K562 (cell line): ENCODE results near the gene MPIG6B. TPM values are rescaled to one million over a fixed set of nuclear protein-coding genes. Genes with fewer than 3 reads are reported as not detected.

ENCODE experiments used
- ATAC-seq: fragments of 200-7000 bp; cut with Tn5 transposase; 3 replicates; pipeline ENCODE4 v1.9.1; 2020; ENCODE audit warnings: moderate library complexity
- BruUV-seq: library from RNA; stranded (reverse); fragments of 400-500 nt; replicated peaks from 2 replicates; lab custom pipeline; 2021; lab: Mats Ljungman, UMichigan
- CTCF ChIA-PET: fragments of 300-600 bp; formaldehyde crosslinking; extraction: SDS; loops from one replicate; lab custom pipeline; 2021; ENCODE audit warnings: low intra/inter-chr PET ratio; lab: Yijun Ruan, JAX
- POLR2A ChIA-PET: fragments of 300-600, 350-650 bp; sonication (Branson Sonifier 250); formaldehyde crosslinking; extraction: SDS; loops from one replicate; lab custom pipeline; 2021; ENCODE audit warnings: antibody characterized with exemption, inconsistent platforms; lab: Yijun Ruan, JAX
- DNase-seq, 4 experiments: peaks; one replicate each; pipeline versions ENCODE4 v3.0.0 to v3.0.0-alpha.2; 2011 to 2018; ENCODE audit warnings: low spot score in 3 of 4, mixed read lengths in 3 of 4; ENCODE audit errors: extremely low read depth in 1 of 4
- FAIRE-seq: peaks from 2 replicates; lab custom pipeline; 2011; peaks lifted over from hg19 to GRCh38; lab: Jason Lieb, UNC
- H2AFZ ChIP-seq: 2 replicates; pipeline ENCODE4 v1.6.0; 2011; ENCODE audit warnings: low read depth, low read length, control low read depth, inconsistent platforms
- H3K27ac ChIP-seq: fragments of 200-600 bp; 3 replicates; pipeline ENCODE4 v1.8.0; 2011; ENCODE audit warnings: low read depth, mild to moderate bottlenecking, control low read depth, inconsistent platforms, low read length, moderate library complexity, mixed read lengths; ENCODE audit errors: extremely low read depth
- H3K27me3 ChIP-seq, 2 experiments: fragments of 300-600 bp in 1 of 2; 2 replicates in 1 of 2; 3 replicates in 1 of 2; pipeline versions ENCODE4 v1.6.0 to v1.8.0; 2011; ENCODE audit warnings: inconsistent platforms in 2 of 2, low read length in 2 of 2, mild to moderate bottlenecking in 1 of 2, mixed read lengths in 1 of 2, moderate library complexity in 1 of 2; ENCODE audit not compliant: control insufficient read depth in 2 of 2, insufficient read depth in 2 of 2
- H3K36me3 ChIP-seq: fragments of 300-600 bp; 3 replicates; pipeline ENCODE4 v1.8.0; 2011; ENCODE audit warnings: mild to moderate bottlenecking, low read length, inconsistent platforms; ENCODE audit not compliant: control insufficient read depth, insufficient read depth
- H3K4me1 ChIP-seq, 2 experiments: fragments of 200-600 bp in 1 of 2; replicated peaks in 1 of 2; 2 replicates in 1 of 2; 3 replicates in 1 of 2; pipeline versions ENCODE4 v1.5.1 to v1.8.0; 2011; ENCODE audit warnings: inconsistent platforms in 2 of 2, low read length in 2 of 2, mild to moderate bottlenecking in 1 of 2, mixed read lengths in 1 of 2, moderate library complexity in 1 of 2; ENCODE audit not compliant: control insufficient read depth in 2 of 2, insufficient read depth in 2 of 2
- H3K4me2 ChIP-seq: 2 replicates; pipeline ENCODE4 v1.6.1; 2011; ENCODE audit warnings: low read length, control low read depth, inconsistent platforms, mixed read lengths; ENCODE audit not compliant: insufficient read depth
- H3K4me3 ChIP-seq: fragments of 200-600 bp; sonication (generic), shearing (Covaris generic); 2 replicates; pipeline ENCODE4 v1.5.1; 2016; ENCODE audit warnings: control low read depth, inconsistent platforms
- H3K79me2 ChIP-seq: fragments of 200-600 bp; 3 replicates; pipeline ENCODE4 v1.8.0; 2011; ENCODE audit warnings: low read length, inconsistent platforms; ENCODE audit not compliant: control insufficient read depth, insufficient read depth
- H3K9ac ChIP-seq, 2 experiments: 2 replicates each; pipeline versions ENCODE4 v1.6.0 to v1.6.1; 2011; ENCODE audit warnings: low read depth in 2 of 2, low read length in 2 of 2, control low read depth in 1 of 2, inconsistent platforms in 1 of 2, mild to moderate bottlenecking in 1 of 2, mixed read lengths in 1 of 2; ENCODE audit not compliant: insufficient read depth in 1 of 2
- H3K9me1 ChIP-seq: one replicate; pipeline ENCODE4 v1.6.0; 2011; ENCODE audit warnings: inconsistent platforms, mild to moderate bottlenecking, low read length, moderate library complexity; ENCODE audit not compliant: control insufficient read depth, insufficient read depth
- H3K9me3 ChIP-seq: replicated peaks from 2 replicates; pipeline ENCODE4 v1.5.1; 2011; ENCODE audit warnings: low read depth, low read length, inconsistent platforms; ENCODE audit not compliant: control insufficient read depth, insufficient read depth
- H4K20me1 ChIP-seq: replicated peaks from 2 replicates; pipeline ENCODE4 v1.6.1; 2011; ENCODE audit warnings: low read length, inconsistent platforms, mixed read lengths; ENCODE audit not compliant: control insufficient read depth, insufficient read depth
- ETV5 ChIP-seq: sonication (generic); formaldehyde crosslinking; IDR thresholded peaks from 2 replicates; pipeline ENCODE4 v1.4.0; 2020; ENCODE audit warnings: low read depth, mild to moderate bottlenecking, missing genetic modification reagents
- EZH2 ChIP-seq: IDR thresholded peaks from 2 replicates; pipeline ENCODE4 v1.6.1; 2012; ENCODE audit warnings: low read depth, mild to moderate bottlenecking, inconsistent platforms, low read length, borderline replicate concordance
- MCM5 ChIP-seq: fragments of 450-650 bp; IDR thresholded peaks from 2 replicates; pipeline ENCODE4 v1.6.1; 2016; ENCODE audit warnings: low read depth
- NR1H2 ChIP-seq: sonication (generic); formaldehyde crosslinking; IDR thresholded peaks from 2 replicates; pipeline ENCODE4 v1.4.0; 2020; ENCODE audit warnings: mild to moderate bottlenecking, missing genetic modification reagents
- OTX1 ChIP-seq: fragments of 450-650 bp; formaldehyde crosslinking; IDR thresholded peaks from 2 replicates; pipeline ENCODE4 v1.4.0; 2022; ENCODE audit warnings: mild to moderate bottlenecking
- PML ChIP-seq: IDR thresholded peaks from 2 replicates; pipeline ENCODE4 v1.6.1; 2012; ENCODE audit warnings: low read length, inconsistent platforms
- POLR2A ChIP-seq: fragments of 450-650 bp; conservative IDR thresholded peaks from 2 replicates; pipeline ENCODE4 v1.6.1; 2016
- RB1 ChIP-seq: fragments of 450-650 bp; IDR thresholded peaks from 2 replicates; pipeline ENCODE4 v1.6.1; 2017; ENCODE audit warnings: low read depth, mild to moderate bottlenecking
- ZNF174 ChIP-seq: fragments of 250-450 bp; sonication (Bioruptor Pico); IDR thresholded peaks from 2 replicates; pipeline ENCODE4 v1.4.0; 2020; ENCODE audit warnings: mild to moderate bottlenecking
- WGBS: fragments of 100-300 bp; shearing (Covaris generic); methylation state at CpG from one replicate; pipeline ENCODE4 v1.1.6; 2016; ENCODE audit warnings: low coverage, mixed read lengths; ENCODE audit not compliant: insufficient coverage; ENCODE audit errors: missing lambda C conversion rate; 5-methylcytosine and 5-hydroxymethylcytosine counted together
- in situ Hi-C: fragments of 300-500 bp; cut with MboI; formaldehyde crosslinking; loops from 4 replicates; pipeline ENCODE4 v1.15.0; 2018; ENCODE audit warnings: inconsistent platforms, mixed read lengths
- intact Hi-C: fragments of 100-400 bp; cut with micrococcal nuclease; formaldehyde crosslinking; loops from 2 replicates; pipeline ENCODE4 v1.14.2; 2022
- polyA plus RNA-seq, 8 experiments: library from polyadenylated mRNA; depleted of rRNA in 4 of 8; stranded (reverse) in 5 of 8; unstranded in 3 of 8; fragments of >200 nt; fragmentation: Nextera tagmentation in 2 of 8; fragmentation: Illumina TruSeq in 1 of 8; extraction: Ambion mirVana in 2 of 8; extraction: Trizol in 1 of 8; gene quantifications; 2 replicates each; pipeline versions ENCODE4 v1.2.1 to v1.2.3, GENCODE V29; 2011 to 2014; ENCODE audit warnings: inconsistent platforms in 1 of 8, missing spikeins in 1 of 8
- total RNA-seq, 7 experiments: library from RNA; depleted of rRNA in 6 of 7; stranded (reverse); fragments of >200 nt in 6 of 7; fragmentation: Illumina TruSeq in 2 of 7; extraction: Trizol in 2 of 7; gene quantifications; 2 replicates each; pipeline versions ENCODE4 v1.2.1 to v1.2.3, GENCODE V29; 2011 to 2021; ENCODE audit warnings: low replicate concordance in 1 of 7
- TF ChIP-seq, protein P1 (sequence below): sonication (generic); formaldehyde crosslinking; IDR thresholded peaks from 2 replicates; pipeline ENCODE4 v1.8.0; 2022; ENCODE audit warnings: mild to moderate bottlenecking, missing genetic modification reagents
- TF ChIP-seq, protein P2 (sequence below): fragments of 250-450 bp; sonication (Bioruptor Pico); IDR thresholded peaks from 2 replicates; pipeline ENCODE4 v1.8.0; 2022; ENCODE audit warnings: moderate library complexity, mild to moderate bottlenecking, inconsistent platforms
- TF ChIP-seq, protein P3 (sequence below): fragments of 450-650 bp; formaldehyde crosslinking; conservative IDR thresholded peaks from 2 replicates; pipeline ENCODE4 v1.4.0; 2022; ENCODE audit warnings: mild to moderate bottlenecking, missing genetic modification characterization

Gene MPIG6B
- total and polyA plus RNA-seq, 9 of the 15 experiments (the other 6 are each of a cell fraction or from before 2014, with no cell fraction given) = 0.11 to 1.2 (median 0.28) TPM; not detected in 1

DNA sequence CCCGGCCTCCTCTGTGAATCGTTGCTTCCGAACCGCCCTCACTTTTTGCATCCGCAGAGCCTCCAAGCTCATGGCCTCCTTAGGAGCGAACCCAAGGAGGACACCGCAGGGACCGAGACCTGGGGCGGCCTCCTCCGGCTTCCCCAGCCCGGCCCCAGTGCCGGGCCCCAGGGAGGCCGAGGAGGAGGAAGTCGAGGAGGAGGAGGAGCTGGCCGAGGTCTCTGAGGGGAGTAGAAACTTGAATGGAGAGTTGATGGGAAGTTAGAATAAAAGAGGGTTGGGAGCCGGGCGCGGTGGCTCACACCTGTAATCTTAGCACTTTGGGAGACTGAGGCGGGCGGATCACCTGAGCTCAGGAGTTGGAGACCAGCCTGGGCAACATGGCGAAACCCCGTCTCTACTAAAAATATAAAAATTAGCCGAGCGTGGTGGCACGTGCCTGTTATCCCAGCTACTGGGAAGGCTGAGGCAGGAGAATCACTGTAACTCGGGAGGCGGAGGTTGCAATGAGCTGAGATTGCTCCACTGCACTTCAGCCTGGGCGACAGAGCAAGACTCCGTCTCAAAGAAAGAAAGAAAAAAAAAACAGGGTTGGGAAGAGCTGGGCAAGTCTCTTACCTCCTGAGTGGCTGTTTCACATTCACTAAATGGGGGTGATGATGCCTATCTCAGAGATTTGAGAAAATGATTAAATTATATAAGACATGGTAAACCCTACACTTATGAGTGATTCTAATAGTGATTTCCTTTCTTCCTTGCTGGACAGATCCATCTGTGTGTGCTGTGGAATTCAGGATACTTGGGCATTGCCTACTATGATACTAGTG, 17.4 kb downstream of the MPIG6B start (continued):
- TF ChIP-seq, protein P1, sequence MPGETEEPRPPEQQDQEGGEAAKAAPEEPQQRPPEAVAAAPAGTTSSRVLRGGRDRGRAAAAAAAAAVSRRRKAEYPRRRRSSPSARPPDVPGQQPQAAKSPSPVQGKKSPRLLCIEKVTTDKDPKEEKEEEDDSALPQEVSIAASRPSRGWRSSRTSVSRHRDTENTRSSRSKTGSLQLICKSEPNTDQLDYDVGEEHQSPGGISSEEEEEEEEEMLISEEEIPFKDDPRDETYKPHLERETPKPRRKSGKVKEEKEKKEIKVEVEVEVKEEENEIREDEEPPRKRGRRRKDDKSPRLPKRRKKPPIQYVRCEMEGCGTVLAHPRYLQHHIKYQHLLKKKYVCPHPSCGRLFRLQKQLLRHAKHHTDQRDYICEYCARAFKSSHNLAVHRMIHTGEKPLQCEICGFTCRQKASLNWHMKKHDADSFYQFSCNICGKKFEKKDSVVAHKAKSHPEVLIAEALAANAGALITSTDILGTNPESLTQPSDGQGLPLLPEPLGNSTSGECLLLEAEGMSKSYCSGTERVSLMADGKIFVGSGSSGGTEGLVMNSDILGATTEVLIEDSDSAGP = 0 out of 2 replicates have a peak, but pooled peaks have one; percentile 15
- TF ChIP-seq POLR2A = peak; percentile 2; the same call in 1 of the 2 replicates

DNA sequence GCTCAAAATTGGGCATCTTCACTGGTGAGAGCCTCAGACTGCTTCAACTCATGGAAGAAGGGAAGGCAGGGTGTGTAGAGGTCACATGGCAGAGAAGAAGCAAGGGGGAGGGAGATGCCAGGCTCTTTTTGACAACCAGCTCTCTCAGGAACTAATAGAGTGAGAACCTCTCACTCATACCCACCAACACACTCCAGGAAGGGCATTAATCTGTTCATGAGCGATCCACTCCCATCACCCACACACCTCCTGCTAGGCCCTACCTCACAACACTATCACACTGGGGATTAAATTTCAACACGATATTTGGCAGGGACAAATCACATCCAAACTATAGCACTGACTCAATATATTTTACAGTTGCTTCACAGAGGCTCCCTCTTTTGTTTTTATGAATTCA, 18.6 kb downstream of the MPIG6B start:
- H3K27me3 ChIP-seq = no peaks in the 10 kb centered on the region
- no peaks in the 10 kb centered on the region for H4K20me1 ChIP-seq
- H3K9me1 ChIP-seq = no peaks in the 10 kb centered on the region
- intact Hi-C loops (no loop called here), in situ Hi-C loops (no loop called here)
- ATAC-seq (no peak), DNase-seq (no peak), FAIRE-seq (no peak)
- no peaks in the 10 kb centered on the region for H3K9me3 ChIP-seq
- H3K4me1 ChIP-seq = peaks cover 53 to 56% of the 10 kb centered on the region in 2 experiments
- WGBS = 67% methylated on average over 2 of the region's 2 CpGs
- BruUV-seq = no TSS peak
- no peak overlapping the region for H2AFZ ChIP-seq
- peaks cover 49% of the 10 kb centered on the region for H3K79me2 ChIP-seq
- TF ChIP-seq EZH2 (no peak), PML (0 out of 2 replicates have a peak, but pooled peaks have one; percentile 13), MCM5 (no peak), ZNF174 (CRISPR knock-in tag) (no peak), NR1H2 (CRISPR knock-in tag) (no peak), RB1 (no peak), OTX1 (CRISPR knock-in tag) (0 out of 2 replicates have a peak, but pooled peaks have one; percentile 51), ETV5 (CRISPR knock-in tag) (0 out of 2 replicates have a peak, but pooled peaks have one; percentile 8)
- TF ChIP-seq, protein P2, sequence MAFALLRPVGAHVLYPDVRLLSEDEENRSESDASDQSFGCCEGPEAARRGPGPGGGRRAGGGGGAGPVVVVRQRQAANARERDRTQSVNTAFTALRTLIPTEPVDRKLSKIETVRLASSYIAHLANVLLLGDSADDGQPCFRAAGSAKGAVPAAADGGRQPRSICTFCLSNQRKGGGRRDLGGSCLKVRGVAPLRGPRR (CRISPR knock-in tag) = 0 out of 2 replicates have a peak, but pooled peaks have one; percentile 19
- TF ChIP-seq, protein P3, sequence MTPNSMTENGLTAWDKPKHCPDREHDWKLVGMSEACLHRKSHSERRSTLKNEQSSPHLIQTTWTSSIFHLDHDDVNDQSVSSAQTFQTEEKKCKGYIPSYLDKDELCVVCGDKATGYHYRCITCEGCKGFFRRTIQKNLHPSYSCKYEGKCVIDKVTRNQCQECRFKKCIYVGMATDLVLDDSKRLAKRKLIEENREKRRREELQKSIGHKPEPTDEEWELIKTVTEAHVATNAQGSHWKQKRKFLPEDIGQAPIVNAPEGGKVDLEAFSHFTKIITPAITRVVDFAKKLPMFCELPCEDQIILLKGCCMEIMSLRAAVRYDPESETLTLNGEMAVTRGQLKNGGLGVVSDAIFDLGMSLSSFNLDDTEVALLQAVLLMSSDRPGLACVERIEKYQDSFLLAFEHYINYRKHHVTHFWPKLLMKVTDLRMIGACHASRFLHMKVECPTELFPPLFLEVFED (CRISPR knock-in tag) = 0 out of 2 replicates have a peak, but pooled peaks have one; percentile 54
- TF ChIP-seq, all 486 proteins: peak for 5
- Histone ChIP-seq H3K36me3 (peaks cover 50% of the 10 kb centered on the region), H3K4me2 (no peak overlapping the region), H3K27ac (peak overlapping the region; percentile 2; the same call in 1 of the 3 replicates), H3K9ac (no peak overlapping the region; a peak in 1 of 4 replicates), H3K4me3 (no peak overlapping the region)
- CTCF ChIA-PET = no interaction called here
- POLR2A ChIA-PET = interaction anchor here (0.6 to 13.1 kb wide), 10 partner anchors 8 to 121 kb away, joined by 3 to 236 read pairs (median 46); partner anchors contain the start of genes BAG6, DDAH2, HSPA1B and LY6G6C
